GM19438 (cell line): Measurements from ENCODE around the gene ACOT7.

Experiments used
- ATAC-seq: cut with Tn5 transposase; IDR thresholded peaks from one replicate; pipeline ENCODE4 v1.9.1; 2021; ENCODE audit warnings: low read depth; ENCODE audit not compliant: unreplicated experiment

The ACOT7 gene

GRCh38 chr1:6348511-6349191, 44.9 kb downstream of the ACOT7 start:
- no peak for ATAC-seq

- no peak for ATAC-seq
These were observed 45.7 kb downstream of the ACOT7 start for GRCh38 chr1:6347641-6348487.

- ATAC-seq: no peak
These were observed 48.1 kb downstream of the ACOT7 start for GRCh38 chr1:6345460-6345859.

GRCh38 chr1:6345009-6345408, 48.6 kb downstream of the ACOT7 start:
- no peak for ATAC-seq

- ATAC-seq: no peak
These were observed 49.8 kb downstream of the ACOT7 start for GRCh38 chr1:6343506-6344405.

GRCh38 chr1:6342056-6342455, 51.5 kb downstream of the ACOT7 start:
- no peak for ATAC-seq

GRCh38 chr1:6338695-6339094, 54.9 kb downstream of the ACOT7 start:
- no peak for ATAC-seq

- ATAC-seq: no peak
These were observed 56.6 kb downstream of the ACOT7 start for GRCh38 chr1:6336776-6337622.

- no peak for ATAC-seq
These were observed 59.1 kb downstream of the ACOT7 start for GRCh38 chr1:6334261-6334993.

- no peak for ATAC-seq
These were observed 60.7 kb downstream of the ACOT7 start for GRCh38 chr1:6332821-6333220.

- ATAC-seq: no peak
These were observed 61.9 kb downstream of the ACOT7 start for GRCh38 chr1:6331543-6332273.

- ATAC-seq: no peak
These were observed 63.1 kb downstream of the ACOT7 start for GRCh38 chr1:6330410-6330911.

- no peak for ATAC-seq
These were observed 63.7 kb downstream of the ACOT7 start for GRCh38 chr1:6329851-6330250.

GRCh38 chr1:6329396-6329795, 64.2 kb downstream of the ACOT7 start:
- no peak for ATAC-seq

- no peak for ATAC-seq
These were observed 64.9 kb downstream of the ACOT7 start for GRCh38 chr1:6328696-6329095.

- ATAC-seq: no peak
These were observed 65.5 kb downstream of the ACOT7 start for GRCh38 chr1:6328091-6328490.

- no peak for ATAC-seq
These were observed 68.1 kb downstream of the ACOT7 start for GRCh38 chr1:6325482-6325881.

- no peak for ATAC-seq
These were observed 71.4 kb downstream of the ACOT7 start for GRCh38 chr1:6322161-6322560.

- ATAC-seq: no peak
These were observed 72.4 kb downstream of the ACOT7 start for GRCh38 chr1:6321205-6321604.
